Measurements from ENCODE around the gene PPBP.

PPBP gene

DNA sequence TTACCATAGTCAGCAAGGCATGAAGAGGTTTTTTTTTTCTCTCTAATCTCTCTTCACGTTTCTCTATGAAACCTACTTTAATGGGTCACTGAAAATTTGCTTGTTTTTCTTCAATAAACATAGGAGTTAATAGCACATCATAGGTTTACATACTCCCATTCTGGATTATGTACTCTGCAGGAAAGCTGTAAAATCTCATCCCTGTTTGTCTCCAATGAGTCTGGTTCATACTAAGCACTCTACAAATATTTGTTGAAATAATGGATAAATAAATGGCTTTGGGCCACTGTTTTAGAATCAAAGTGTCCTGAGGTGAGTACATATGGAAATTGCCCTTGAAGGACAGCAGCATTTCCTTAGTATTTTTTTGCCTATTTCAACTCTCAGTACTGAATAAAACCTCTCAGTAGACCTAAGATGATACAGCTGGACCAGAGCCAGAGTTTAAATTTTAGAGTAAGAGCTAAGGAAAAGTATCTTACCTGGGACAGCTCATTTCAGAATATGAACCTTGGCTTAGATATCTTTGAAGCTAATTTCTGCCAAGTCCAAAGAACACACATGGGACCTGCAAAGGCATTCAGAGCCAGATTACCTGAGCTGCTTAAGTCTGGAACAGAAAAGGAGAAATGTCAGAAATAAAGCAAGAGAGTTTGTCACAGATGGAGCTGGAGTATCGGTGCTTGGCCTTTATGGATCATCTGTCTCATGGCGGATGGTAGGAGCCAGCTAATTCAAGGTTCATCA, 40.6 kb downstream of the PPBP start:
- DNase-seq: no peak

DNA sequence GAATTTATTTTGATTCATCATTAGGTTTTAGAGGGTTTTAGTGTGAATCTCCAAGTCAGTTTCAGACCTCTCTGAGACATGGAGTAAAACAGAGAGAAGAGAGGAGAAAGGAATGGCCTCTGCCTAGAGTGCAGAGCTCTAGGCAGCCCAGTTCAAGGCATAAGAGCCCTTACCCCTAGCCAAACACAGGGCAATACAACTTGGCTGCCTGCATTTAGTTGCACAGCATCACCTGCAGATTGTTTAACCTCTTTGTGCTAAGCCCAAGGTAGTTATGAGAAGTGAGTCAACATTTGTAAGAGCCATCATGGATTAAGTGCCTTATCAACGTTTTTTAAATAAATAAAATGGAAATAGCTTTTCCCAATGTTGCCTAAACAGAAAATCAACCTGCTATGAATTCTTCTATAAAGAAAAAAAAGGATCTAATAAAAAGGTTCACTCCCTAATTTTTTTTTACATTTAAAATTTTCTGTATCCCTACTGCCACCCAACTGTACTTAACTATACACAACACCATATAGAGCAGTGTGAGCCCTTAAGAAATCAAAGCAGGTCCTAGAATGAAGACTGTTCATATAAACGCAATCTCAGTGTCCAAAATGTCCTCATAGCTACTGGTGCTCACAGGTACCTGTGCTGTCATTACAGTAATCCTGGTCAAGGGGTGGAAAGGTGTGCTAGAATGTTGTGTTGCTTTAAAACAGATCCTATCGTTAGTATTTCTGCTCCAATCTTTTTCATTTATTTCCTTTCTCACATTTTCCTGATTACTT, 42.1 kb downstream of the PPBP start:
- DNase-seq: no peak

DNA sequence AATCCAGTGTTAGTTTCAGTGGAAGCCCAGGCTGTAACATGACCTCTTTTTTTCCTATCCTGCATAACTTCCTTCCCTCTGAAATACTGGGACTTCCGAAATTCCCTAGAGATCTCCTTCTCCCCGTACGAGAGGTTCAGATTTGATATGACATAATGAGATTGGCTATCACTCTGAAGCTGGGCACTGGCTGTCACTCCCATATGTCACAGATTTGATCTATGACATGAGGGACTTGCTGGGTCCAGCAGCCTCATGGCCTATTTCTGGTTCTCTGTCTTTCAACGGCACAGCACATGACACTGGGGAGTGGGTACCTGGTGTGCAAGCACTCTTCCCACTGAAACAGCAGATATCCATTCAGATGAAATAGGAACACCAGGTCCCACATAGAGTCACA, 42.9 kb downstream of the PPBP start:
- no peak for DNase-seq

DNA sequence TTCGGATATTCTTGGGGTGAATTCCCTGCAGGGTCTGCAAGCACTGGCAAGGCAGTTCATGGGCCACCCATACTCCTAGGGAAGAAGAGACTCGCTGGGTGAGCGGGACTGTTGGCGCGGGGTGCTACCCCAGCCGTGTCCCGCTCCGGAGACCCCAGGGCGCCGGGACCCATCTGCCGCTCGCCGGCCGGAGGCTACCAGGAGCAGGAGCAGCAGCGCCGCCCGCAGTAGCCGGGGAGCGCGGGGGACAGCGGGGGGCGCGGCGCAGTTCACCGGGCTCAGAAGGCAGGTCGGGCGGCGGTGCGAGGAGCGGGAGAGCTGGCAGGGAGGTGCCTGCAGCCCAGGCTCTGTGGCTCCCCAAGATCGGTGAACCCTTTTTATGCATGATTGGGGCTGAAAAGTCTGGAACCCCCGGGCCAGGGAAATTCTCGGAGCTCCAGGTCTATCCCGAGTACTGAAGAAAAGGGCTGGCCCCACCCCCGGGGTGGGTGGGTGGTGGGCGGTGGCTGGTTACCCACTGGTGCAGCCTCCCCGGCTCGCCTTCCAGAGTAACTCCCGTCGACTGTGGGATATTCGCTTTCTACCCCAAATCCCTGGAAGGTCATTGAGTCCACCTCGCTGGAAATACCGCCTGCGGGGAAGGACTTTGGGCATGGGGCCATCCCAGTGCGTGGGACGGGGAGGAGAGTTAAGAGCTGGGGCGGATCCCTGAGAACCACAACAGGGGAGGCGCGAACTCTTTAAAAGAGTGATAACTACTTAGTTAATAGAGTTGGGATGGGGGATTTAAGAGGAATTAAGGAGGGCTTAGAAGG, 43.7 kb downstream of the PPBP start:
- DNase-seq: no peak

DNA sequence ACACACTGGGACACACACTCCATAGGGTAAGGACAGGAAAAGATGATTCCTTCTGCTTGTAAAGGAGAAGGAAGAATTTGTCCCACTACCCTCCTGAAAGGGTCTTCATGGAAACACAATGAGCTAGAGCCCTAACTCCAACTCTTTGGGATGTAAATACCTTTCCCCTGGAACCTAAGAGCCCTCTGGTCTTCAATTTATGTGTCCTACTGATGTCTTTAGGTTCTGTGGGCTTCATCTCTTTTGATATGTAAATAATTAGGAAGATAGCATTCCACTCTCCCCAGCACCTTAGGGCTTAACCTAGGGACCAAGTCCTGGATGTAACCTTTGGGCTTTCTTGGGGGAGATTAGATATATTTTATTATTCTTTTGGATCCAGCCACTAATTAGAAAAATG, 44.4 kb downstream of the PPBP start:
- DNase-seq: no peak

DNA sequence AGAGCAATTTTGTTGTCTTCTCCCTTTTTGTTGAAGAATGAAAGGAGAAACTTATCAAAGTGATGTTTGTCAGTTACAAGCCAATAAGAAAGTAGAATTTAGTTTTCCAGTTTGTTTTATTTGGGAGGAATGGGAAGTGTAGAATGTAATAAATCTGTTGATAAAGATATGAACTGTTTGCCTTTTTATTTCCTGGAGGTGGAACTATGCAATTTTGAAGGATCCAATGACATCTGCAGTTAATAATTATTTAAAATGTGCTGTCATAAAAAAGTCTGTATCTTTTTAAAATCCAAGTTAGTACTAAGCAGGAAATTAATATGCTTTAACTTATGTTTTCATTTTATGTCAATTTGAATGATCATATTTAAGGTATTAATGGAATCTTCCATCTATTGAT, 51.0 kb downstream of the PPBP start:
- DNase-seq: no peak

All from NCI-H187 (cell line).